Suprapubic skin (tissue), 4 donors: Measurements from ENCODE around the gene RBMS1. TPM values are rescaled to one million over a fixed set of nuclear protein-coding genes. Genes with fewer than 3 reads are reported as not detected.

ENCODE experiments used
- DNase-seq, 2 donors: peaks; one replicate each; pipeline ENCODE4 v3.0.0-alpha.2; 2019; ENCODE audit warnings: low spot score in 2 of 2
- H3K27ac ChIP-seq: fragments of 200-600 bp; sonication (generic); one replicate; pipeline ENCODE4 v1.5.1; 2019
- H3K27me3 ChIP-seq: fragments of 200-600 bp; sonication (generic); one replicate; pipeline ENCODE4 v1.5.1; 2019
- H3K36me3 ChIP-seq: fragments of 200-600 bp; sonication (generic); one replicate; pipeline ENCODE4 v1.5.1; 2019
- H3K4me1 ChIP-seq: fragments of 200-600 bp; sonication (generic); one replicate; pipeline ENCODE4 v1.5.1; 2019
- H3K4me3 ChIP-seq: fragments of 200-600 bp; sonication (generic); one replicate; pipeline ENCODE4 v1.5.1; 2019; ENCODE audit warnings: mild to moderate bottlenecking
- H3K9me3 ChIP-seq: fragments of 200-600 bp; sonication (generic); one replicate; pipeline ENCODE4 v1.5.1; 2019
- CTCF ChIP-seq, 2 donors: fragments of 200-600 bp in 1 of 2; fragments of 450-650 bp in 1 of 2; sonication (generic) in 1 of 2; IDR thresholded peaks; one replicate each; pipeline ENCODE4 v1.5.1; 2016 to 2019; ENCODE audit warnings: antibody characterized with exemption in 2 of 2, mild to moderate bottlenecking in 1 of 2, moderate library complexity in 1 of 2
- EP300 ChIP-seq: sonication (generic); formaldehyde crosslinking; IDR thresholded peaks from one replicate; pipeline ENCODE4 v1.6.1; 2017; ENCODE audit warnings: antibody characterized with exemption
- POLR2A ChIP-seq, 2 donors: fragments of 450-650 bp; IDR thresholded peaks; one replicate each; pipeline ENCODE4 v1.6.1; 2017; ENCODE audit warnings: antibody characterized with exemption in 2 of 2, mild to moderate bottlenecking in 2 of 2, moderate library complexity in 2 of 2
- POLR2AphosphoS5 ChIP-seq, 3 donors: sonication (generic); formaldehyde crosslinking; IDR thresholded peaks; one replicate each; pipeline ENCODE4 v1.6.1; 2017; ENCODE audit warnings: antibody characterized with exemption in 3 of 3
- WGBS: methylation state at CpG from one replicate; pipeline ENCODE4 v1.1.5; 2018; 5-methylcytosine and 5-hydroxymethylcytosine counted together
- total RNA-seq, 4 donors: library from RNA; depleted of rRNA; stranded (reverse); fragments of >200 nt; gene quantifications; one replicate each; pipeline ENCODE4 v1.1.0, GENCODE V29; 2016

RBMS1 gene
- total RNA-seq, 4 donors from 2014 or later, result 55.7 to 92.2 (median 62.2) TPM

GRCh38 chr2:160308476-160308875, 185.1 kb downstream of the RBMS1 start:
- H3K27ac ChIP-seq, result no peak overlapping the region
- H3K9me3 ChIP-seq, result no peaks in the 10 kb centered on the region
- H3K36me3 ChIP-seq, result peaks cover 25% of the 10 kb centered on the region
- no peaks in the 10 kb centered on the region for H3K4me1 ChIP-seq
- H3K4me3 ChIP-seq, result no peak overlapping the region
- DNase-seq, result no peak
- 95% methylated on average over 3 of the region's 3 CpGs for WGBS
- H3K27me3 ChIP-seq, result no peaks in the 10 kb centered on the region
- TF ChIP-seq POLR2AphosphoS5 (IDR thresholded peaks at IDR 0.05) (no peak), EP300 (no peak), CTCF (IDR thresholded peaks at IDR 0.05) (no peak), POLR2A (IDR thresholded peaks at IDR 0.05) (no peak)

GRCh38 chr2:160306985-160307384, 186.6 kb downstream of the RBMS1 start:
- DNase-seq, result peak in 1 of 2 donors; percentile 69
- Histone ChIP-seq H3K9me3 (no peaks in the 10 kb centered on the region), H3K4me1 (no peaks in the 10 kb centered on the region), H3K27me3 (no peaks in the 10 kb centered on the region), H3K4me3 (no peak overlapping the region), H3K36me3 (peaks cover 29% of the 10 kb centered on the region), H3K27ac (no peak overlapping the region)
- WGBS, result 53% methylated on average over 10 of the region's 10 CpGs
- TF ChIP-seq POLR2A (IDR thresholded peaks at IDR 0.05) (no peak), POLR2AphosphoS5 (IDR thresholded peaks at IDR 0.05) (peak in 2 of 3 donors; percentile 45 to 54)

- Histone ChIP-seq H3K36me3 (peaks cover 19% of the 10 kb centered on the region), H3K27ac (no peak overlapping the region), H3K4me3 (no peak overlapping the region), H3K9me3 (no peaks in the 10 kb centered on the region), H3K4me1 (no peaks in the 10 kb centered on the region), H3K27me3 (no peaks in the 10 kb centered on the region)
- TF ChIP-seq POLR2A (IDR thresholded peaks at IDR 0.05), result no peak
- TF ChIP-seq CTCF (IDR thresholded peaks at IDR 0.05), result no peak
- no peak for TF ChIP-seq POLR2AphosphoS5 (IDR thresholded peaks at IDR 0.05)
- no peak for TF ChIP-seq EP300
- 91% methylated on average over 4 of the region's 4 CpGs for WGBS
- DNase-seq, result no peak
Measured at GRCh38 chr2:160305081-160305750, 188.4 kb downstream of the RBMS1 start.

GRCh38 chr2:160303527-160303926, 190.1 kb downstream of the RBMS1 start:
- Histone ChIP-seq H3K27ac (no peak overlapping the region), H3K4me1 (no peaks in the 10 kb centered on the region), H3K4me3 (no peak overlapping the region), H3K27me3 (no peaks in the 10 kb centered on the region), H3K36me3 (peaks cover 25% of the 10 kb centered on the region), H3K9me3 (no peaks in the 10 kb centered on the region)
- TF ChIP-seq CTCF (IDR thresholded peaks at IDR 0.05), result no peak
- no peak for TF ChIP-seq EP300
- no peak for TF ChIP-seq POLR2A (IDR thresholded peaks at IDR 0.05)
- no peak for TF ChIP-seq POLR2AphosphoS5 (IDR thresholded peaks at IDR 0.05)
- no peak for DNase-seq
- 91% methylated on average over 3 of the region's 3 CpGs for WGBS

- WGBS, result 62% methylated on average over 2 of the region's 2 CpGs
- TF ChIP-seq POLR2AphosphoS5 (IDR thresholded peaks at IDR 0.05), result no peak
- TF ChIP-seq POLR2A (IDR thresholded peaks at IDR 0.05), result no peak
- no peak for TF ChIP-seq EP300
- no peak for TF ChIP-seq CTCF (IDR thresholded peaks at IDR 0.05)
- H3K4me3 ChIP-seq, result no peak overlapping the region
- no peak for DNase-seq
- H3K4me1 ChIP-seq, result no peaks in the 10 kb centered on the region
- no peaks in the 10 kb centered on the region for H3K9me3 ChIP-seq
- H3K36me3 ChIP-seq, result peaks cover 28% of the 10 kb centered on the region
- no peak overlapping the region for H3K27ac ChIP-seq
- no peaks in the 10 kb centered on the region for H3K27me3 ChIP-seq
Measured at GRCh38 chr2:160303076-160303475, 190.5 kb downstream of the RBMS1 start.
